ENCODE results near the gene EIF3C.
"Not testable (repeated sequence)": the region's sequence is repeated elsewhere in the genome, so short reads cannot be mapped to it uniquely, and the experiment has no call there.

Gene EIF3C, protein sequence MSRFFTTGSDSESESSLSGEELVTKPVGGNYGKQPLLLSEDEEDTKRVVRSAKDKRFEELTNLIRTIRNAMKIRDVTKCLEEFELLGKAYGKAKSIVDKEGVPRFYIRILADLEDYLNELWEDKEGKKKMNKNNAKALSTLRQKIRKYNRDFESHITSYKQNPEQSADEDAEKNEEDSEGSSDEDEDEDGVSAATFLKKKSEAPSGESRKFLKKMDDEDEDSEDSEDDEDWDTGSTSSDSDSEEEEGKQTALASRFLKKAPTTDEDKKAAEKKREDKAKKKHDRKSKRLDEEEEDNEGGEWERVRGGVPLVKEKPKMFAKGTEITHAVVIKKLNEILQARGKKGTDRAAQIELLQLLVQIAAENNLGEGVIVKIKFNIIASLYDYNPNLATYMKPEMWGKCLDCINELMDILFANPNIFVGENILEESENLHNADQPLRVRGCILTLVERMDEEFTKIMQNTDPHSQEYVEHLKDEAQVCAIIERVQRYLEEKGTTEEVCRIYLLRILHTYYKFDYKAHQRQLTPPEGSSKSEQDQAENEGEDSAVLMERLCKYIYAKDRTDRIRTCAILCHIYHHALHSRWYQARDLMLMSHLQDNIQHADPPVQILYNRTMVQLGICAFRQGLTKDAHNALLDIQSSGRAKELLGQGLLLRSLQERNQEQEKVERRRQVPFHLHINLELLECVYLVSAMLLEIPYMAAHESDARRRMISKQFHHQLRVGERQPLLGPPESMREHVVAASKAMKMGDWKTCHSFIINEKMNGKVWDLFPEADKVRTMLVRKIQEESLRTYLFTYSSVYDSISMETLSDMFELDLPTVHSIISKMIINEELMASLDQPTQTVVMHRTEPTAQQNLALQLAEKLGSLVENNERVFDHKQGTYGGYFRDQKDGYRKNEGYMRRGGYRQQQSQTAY

DNA sequence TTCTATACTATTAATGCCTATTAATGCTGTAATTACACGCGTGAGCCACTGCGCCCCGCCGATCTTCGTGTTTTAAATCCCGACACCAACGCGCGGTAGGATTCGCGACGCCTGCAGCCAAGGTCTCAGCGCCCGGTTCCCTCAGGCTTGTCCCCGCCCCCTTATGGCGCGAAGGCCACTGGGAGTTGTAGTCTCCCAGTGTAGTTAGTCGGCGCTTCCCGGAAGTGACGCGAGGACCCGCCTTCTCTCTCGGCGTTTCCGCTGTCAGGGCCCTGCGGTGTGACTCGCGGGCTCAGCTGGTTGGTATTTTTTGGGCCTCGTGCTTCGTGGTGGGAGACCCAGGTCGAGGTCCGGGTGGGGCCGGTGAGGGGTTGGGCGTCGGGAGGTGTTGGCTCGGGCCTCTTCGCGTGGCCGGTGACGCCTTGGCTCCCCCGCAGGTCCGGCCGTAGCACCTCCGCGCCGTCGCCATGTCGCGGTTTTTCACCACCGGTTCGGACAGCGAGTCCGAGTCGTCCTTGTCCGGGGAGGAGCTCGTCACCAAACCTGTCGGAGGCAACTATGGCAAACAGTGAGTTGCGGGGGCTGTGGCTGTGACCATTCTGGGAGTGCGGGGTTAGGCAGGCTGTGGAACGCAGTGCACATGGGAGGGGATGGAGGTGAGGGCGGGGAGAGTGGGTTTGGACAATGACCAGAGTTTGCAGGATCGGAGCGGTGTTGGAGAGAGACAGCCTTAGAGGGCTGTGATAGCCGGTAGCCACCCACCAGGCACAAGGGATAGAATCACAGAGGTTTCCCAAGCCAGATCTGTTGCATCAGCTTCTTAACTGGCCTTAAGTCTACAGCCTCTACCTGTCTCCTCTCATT is at the start of gene EIF3C:
Gene EIF3C, plus strand, starts transcription at position 245 of the 864 bp plus-strand sequence. Its CDS starts 223 bp downstream, at position 468.
- not testable (repeated sequence) for DNase-seq

DNA sequence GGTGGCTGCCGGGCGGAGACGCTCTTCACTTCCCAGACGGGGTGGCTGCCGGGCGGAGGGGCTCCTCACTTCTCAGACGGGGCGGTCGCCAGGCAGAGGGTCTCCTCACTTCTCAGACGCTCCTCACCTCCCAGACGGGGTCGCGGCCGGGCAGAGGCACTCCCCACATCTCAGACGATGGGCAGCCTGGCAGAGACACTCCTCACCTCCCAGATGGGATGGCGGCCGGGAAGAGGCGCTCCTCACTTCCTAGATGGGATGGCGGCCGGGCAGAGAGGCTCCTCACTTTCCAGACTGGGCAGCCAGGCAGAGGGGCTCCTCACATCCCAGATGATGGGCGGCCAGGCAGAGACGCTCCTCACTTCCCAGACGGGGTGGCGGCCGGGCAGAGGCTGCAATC is 45.0 kb upstream of the EIF3C start:
- DNase-seq: not testable (repeated sequence)

DNA sequence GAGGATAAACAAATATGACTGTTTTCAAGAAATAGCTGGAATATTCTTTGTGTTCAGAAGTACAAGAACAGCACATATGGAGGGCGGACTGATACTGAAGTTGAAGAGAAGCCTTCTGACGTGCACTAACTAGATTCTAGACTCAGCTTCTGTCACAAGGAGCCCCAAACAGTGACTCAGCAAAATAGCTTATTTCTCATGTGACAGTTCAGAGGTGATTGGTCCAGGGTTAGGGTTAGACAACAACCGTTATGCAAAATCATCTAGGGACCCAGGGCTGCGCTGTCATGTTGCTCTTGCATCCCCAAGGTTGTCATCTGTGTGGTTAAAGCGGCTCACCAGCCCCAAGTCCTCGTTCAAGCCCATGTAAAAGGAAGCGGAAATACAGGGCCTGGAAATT is 43.8 kb upstream of the EIF3C start:
- DNase-seq: not testable (repeated sequence)

DNA sequence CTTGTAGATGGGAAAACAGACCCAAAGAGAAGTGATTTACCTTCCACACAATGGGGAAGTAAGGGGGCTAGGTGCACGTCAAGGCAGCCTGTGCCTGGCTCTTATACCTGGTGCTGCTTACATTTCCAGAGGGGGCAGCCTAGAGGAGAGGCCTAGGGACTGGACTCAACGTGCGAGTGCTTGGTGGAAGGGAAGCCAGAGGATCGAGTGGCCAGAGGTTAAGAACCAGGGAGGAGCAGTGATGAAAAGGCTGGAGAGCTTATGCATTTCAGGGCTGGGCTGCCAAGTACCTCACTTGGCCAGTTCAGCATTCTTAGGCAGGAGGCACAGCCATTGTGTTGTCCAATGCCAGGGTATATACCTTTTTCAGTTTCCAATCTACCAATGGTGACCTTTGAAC is 43.1 kb upstream of the EIF3C start:
- not testable (repeated sequence) for DNase-seq

DNA sequence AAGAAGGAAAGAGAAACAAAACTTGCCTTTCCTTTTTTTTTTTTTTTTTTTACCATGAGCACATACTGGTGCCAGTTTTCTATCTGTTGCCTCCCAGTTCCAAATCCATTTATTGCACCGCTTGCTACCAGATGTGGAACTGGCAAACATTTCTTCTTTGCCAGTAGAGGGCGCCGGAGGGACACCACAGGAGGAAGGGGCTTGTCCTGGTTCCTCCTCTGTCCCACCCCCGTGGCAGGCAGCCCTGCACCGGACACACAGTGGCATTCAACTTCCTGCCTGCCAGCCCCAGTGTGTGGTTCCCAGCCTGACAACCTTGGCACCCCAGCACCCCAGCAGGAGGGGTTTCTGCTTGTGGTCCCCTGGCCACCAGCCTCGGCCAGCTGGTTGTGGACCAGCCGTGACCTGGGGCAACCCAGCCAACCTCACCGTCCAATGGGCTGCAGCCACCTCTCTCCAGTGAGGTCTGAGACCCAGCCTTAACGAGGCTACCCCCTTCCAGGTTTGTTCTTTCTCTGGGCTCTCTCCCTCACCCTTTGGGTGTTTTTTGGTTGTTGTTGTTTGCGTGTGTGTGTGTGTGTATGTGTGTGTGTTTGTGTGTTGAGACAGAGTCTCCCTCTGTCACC is 22.8 kb upstream of the EIF3C start:
- not testable (repeated sequence) for DNase-seq

DNA sequence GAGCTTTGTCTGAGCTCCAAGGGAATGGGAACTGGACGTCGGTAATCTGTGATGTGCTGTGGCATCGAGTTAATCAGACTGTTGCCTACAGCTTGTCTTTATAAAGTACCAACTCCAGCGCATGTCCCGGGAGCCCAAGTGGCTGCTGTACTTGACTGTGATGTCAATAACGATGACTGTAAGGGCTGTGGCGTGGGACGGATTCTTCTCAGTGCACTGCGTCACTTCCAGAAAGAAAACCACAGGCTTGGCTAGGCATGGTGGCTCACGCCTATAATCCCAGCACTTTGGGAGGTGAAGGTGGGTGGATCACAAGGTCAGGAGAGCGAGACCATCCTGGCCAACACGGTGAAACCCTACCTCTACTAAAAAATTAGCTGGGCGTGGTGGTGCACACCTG is 21.8 kb upstream of the EIF3C start:
- not testable (repeated sequence) for DNase-seq

DNA sequence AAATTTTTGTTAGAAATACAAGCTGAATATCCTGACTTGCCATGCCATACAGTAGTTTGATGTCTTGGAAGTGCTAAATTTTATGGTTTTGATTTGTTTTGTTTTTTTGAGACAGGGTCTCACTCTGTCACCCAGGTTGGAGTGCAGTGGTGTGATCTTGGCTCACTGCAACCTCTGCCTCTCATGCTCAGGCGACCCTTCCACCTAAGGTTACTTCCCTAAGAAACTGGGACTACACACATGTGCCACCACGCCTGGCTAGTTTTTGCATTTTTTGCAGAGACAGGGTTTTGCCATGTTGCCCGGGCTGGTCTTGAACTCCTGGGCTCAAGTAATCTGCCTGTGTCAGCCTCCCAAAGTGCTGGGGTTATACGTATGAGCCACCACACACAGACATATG is 19.5 kb upstream of the EIF3C start:
- DNase-seq: not testable (repeated sequence)

DNA sequence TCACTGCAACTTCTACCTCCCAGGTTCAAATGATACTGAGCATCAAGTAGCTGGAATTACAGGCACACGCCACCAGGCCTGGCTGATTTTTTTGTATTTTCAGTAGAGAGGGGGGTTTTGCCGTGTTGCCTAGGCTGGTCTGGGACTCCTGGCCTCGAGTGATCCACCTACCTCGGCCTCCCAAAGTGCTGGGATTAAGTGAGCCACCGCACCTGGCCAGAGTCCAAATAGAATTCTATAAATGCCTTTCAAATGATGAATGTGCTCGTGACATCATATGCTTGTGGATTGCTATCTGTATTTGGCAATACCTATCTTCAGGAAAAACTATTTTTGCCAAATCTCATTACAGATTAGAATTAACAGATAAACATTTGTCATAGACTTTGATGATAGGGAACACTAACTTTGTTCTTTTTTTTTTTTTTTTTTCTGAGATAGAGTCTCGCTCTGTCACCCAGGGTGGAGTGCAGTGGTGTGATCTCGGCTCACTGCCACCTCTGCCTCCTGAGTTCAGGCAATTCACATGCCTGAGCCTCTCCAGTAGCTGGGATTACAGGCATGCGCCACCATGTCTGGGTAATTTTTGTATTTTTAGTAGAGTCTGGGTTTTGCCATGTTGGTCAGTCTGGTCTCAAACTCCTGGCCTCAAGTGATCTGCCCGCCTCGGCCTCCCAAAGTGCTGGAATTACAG is 17.9 kb upstream of the EIF3C start:
- not testable (repeated sequence) for DNase-seq

DNA sequence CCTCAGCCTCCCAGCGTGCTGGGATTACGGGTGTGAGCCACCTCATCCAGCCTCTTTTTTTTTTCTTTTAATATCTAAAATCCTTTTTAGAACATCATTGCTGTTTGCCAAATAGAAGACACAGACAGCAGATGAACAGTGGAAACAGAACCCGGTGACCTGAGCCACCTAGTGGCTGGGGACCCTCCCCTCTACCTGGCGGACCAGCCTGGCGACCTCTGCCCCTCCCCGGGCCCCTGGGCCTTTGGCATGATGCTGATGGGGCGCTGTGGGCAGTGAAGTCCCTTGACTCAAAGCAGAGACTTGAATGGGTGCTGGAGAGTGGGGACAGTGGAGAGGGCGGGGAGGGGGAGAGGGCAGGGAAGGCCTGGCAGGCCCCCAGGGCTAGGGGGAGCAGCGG is 11.5 kb upstream of the EIF3C start:
- not testable (repeated sequence) for DNase-seq

DNA sequence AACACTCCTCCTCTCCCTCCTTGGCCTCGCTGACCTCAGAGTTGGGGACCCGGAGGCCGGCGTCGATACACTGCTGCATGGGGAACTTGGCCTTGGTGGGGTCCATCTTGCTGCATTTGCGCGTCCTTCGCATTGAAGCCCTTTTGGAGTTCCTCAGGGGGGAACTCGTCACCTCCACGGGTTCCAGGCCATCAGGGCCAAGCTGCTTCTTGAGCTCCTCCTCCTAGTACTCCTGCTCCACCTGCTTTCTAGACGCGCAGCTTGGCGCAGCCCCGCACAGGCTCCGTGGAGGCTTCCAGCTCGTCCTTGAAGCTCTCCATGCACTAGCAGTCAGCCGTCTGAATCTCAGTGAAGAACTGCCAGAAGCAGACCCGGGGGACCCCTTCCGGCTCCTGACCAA is 10.9 kb upstream of the EIF3C start:
- DNase-seq: not testable (repeated sequence)

DNA sequence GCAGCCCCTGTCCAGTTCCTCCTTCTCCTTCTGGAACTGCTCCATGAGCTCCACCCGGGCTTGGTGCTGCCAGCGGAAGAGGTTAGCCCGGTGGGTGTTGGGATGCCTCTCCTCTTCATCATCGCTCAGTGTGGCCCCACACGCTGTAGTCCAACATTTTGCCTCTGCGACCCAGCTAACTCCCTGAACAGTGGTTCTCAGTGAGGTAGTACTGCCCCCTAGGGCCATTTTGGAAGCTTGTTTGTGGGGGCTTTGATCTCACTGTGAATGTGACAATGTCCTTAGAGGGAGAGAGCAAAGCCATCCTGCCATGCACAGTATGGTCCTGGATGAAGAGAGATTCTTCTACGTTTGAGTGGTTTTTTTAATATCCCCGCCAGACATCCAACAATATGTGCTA is 9.9 kb upstream of the EIF3C start:
- DNase-seq: not testable (repeated sequence)

DNA sequence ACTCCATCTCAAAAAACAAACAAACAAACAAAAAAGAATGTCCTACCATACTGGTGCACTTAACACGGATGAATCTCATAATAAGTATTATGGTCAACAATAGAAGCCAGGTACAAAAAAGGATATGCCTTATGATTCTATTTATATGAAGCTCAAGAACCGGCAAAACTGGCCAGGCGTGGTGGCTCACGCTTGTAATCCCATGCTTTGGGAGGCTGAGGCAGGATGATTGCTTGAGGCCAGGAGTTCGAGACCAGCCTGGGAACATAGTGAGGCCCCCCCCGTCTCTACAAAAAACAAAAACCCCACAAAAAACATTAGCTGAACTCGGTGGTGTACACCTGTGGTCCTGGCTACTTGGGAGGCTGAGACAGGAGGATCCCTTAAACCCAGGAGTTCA is 7.0 kb upstream of the EIF3C start:
- DNase-seq: not testable (repeated sequence)

DNA sequence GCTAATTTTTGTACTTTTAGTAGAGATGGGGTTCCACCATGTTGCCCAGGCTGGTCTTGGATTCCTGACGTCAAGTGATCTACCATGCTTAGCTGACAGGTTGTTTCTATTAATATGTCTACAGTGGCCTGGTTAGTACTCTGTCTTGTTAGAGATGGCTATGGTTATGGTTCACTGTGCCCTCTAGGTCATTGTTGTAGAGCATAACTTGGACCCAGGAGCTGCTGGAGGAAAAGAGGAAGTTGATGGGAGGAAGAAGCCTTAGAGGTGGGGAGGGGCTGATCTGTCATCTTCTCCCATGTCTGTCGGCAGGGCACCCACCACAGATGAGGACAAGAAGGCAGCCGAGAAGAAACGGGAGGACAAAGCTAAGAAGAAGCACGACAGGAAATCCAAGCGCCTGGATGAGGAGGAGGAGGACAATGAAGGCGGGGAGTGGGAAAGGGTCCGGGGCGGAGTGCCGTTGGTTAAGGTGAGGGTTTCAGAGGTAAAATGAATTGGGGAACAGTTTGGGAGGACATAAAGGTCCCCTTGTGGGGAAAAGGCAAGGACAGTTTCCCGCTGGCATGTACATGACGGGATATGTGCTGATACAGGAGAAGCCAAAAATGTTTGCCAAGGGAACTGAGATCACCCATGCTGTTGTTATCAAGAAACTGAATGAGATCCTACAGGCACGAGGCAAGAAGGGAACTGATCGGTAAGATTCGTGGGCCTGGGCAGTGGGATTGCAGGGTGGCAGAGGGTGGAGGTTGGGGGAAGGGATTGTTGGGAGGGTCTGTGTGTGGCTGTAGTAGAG is 11.8 kb downstream of the EIF3C start:
- DNase-seq: not testable (repeated sequence)

DNA sequence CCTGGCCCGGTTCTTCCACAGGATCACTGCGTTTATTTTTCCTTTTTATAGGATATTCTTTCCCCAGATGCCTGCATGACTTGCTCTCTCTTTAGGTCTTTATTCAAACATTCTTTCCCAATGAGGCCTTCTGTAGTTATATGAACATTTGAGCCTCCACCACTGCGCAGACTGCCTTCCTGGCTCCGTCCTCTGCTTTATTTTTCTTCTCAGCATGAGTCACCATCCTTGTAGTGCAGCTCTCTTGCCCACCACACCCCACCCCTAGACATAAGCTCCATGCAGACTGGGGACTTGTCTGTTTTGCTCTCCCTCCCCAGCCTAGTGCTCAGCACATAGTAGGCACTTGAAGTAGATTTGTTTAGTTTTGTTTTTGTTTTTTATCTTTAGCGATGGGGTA is 20.0 kb downstream of the EIF3C start:
- DNase-seq: not testable (repeated sequence)

DNA sequence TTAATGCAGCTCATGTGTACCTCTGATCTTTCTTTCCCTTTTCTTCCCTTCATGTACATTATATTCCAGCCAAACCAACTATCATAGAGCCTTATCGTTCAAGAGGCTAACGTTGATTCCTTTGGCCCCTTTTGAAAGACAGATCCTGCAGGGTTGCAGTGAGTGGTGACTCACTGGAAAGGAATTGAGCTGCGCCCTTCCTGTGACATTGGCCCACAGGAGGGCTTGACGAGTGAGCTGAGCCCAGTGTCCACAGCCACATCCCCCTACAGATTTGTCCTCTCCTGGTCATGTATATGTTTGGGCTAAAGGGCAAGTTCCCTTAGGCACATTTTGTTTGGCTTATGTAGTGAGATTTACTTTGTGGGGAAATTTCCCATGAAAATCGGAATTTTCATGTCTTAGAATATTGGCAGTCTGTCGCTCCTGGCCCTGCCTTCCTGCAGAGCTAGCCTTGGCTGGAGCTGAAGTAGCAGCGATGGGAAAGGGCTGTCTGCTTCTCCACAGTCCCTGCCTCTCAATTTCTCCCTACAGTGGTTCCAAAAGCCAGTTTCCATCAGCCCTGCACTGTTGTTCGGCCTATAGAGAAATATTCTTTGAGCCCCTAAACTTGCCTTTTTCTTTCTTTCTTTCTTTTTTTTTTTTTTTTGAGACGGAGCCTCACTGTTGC is 21.3 kb downstream of the EIF3C start:
- DNase-seq: not testable (repeated sequence)

DNA sequence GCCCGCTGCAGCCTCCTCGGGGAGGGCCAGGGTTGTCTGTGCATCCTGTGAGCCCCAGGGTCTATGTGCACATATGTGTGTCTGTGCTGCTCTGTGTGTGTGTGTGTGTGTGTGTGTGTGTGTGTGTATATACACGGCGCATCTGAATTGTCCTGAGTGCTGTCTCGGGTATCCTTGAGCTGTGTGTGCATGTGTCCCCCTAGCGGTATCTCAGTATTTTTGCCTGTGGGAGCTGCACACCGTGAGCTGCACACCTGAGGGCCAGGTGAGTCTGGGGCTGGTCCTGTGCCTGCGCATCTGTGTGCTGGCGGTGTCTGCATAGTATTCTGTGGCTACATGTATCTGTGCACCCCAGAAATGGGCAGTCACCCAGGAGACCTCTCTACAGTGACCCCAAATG is 28.5 kb downstream of the EIF3C start:
- DNase-seq: not testable (repeated sequence)

DNA sequence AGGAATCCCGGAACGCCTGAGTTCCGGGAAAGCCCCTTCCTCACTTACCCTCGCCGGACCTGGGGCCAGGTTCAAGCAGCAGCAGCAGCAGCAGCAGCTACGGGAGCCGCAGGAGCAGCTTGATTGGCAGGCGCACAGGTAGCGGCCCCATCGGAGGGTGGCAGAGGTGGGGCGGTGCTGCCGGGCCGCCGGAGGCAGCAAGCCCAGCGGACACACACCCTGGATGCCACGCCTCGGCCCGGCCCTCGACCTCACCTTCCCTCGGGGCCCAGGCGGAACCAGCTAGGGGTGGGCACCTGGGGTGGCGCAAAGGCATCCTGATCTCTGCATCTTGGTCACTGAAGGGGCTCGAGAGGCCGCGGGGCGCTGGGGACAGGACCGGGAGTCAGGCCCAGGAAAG is 29.4 kb downstream of the EIF3C start:
- not testable (repeated sequence) for DNase-seq

DNA sequence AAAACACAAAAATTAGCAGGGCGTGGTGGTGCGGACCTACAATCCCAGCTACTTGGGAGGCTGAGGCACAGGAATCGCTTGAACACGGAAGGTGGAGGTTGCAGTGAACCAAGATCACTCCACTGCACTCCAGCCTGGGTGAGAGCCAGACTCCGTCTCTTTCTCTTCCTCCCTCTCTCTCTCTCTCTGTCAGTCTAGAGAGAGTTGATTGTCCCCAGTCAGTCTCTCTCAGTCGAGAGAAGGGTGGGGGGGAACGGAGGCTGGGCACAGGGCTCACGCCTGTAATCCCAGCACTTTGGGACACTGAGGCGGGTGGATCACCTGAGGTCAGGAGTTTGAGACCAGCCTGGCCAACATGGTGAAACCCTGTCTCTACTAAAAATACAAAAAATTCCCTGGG is 30.0 kb downstream of the EIF3C start:
- DNase-seq: not testable (repeated sequence)

DNA sequence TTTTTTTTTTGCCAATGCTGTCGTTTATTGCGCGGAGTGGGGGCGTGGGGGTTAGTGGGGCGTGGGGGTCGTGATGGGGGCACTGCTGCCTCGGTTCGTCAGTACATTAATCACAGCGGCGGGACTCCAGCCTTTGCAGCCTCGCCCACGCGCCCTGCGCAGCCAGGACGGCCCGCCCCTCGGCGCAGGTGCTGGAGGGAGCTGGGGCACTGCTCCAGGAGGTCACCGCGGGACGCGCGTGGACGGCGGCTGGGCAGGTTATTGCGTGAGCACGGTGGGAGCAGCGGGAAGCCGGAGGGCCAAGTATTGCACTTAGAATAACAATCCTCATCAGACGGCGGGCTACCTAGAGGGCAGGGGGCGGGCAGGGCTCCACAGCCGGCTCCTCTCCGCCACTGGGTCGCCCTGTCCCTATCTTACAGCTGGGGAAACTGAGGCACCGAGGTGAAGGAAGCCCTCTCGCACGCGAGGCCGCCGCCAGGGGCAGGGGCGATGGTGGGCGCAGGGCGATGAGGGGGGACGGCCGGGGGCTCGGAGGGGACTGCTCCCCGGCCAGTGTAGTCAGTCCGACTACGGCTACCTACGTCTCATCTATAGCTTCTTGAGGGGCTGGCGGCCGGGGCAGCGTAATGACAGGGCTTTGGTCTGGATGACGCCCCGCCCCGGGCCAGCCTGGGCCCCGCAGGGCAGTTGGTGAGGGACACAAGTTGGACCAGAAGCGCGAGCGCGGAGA is 35.5 kb downstream of the EIF3C start:
- DNase-seq: not testable (repeated sequence)
